Measurements from ENCODE around the gene DLGAP1.

Gene DLGAP1

DNA sequence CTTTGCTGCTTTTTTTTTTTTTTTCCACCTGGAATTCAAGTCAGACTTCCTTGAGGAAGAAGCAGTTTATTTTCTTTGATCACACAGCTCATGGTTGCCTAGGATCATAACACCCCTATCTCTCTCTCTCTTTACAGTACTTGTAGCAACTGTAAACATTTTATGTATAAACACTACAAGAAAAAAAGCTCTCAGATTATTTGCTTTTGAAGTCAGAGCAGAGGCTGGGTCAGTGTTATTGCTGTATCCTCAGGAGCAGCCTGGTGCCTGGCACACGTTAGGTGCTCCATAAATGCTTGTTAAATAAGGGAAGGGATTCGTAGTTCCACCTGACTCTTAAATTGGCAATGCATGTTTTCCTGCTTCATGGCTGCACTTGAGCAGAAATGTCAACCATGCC, 783.9 kb downstream of the DLGAP1 start:
- TF ChIP-seq, protein P1, sequence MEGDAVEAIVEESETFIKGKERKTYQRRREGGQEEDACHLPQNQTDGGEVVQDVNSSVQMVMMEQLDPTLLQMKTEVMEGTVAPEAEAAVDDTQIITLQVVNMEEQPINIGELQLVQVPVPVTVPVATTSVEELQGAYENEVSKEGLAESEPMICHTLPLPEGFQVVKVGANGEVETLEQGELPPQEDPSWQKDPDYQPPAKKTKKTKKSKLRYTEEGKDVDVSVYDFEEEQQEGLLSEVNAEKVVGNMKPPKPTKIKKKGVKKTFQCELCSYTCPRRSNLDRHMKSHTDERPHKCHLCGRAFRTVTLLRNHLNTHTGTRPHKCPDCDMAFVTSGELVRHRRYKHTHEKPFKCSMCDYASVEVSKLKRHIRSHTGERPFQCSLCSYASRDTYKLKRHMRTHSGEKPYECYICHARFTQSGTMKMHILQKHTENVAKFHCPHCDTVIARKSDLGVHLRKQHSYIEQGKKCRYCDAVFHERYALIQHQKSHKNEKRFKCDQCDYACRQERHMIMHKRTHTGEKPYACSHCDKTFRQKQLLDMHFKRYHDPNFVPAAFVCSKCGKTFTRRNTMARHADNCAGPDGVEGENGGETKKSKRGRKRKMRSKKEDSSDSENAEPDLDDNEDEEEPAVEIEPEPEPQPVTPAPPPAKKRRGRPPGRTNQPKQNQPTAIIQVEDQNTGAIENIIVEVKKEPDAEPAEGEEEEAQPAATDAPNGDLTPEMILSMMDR (IDR thresholded peaks at IDR 0.05; ENCODE audit: extremely low read depth, insufficient read depth, missing control alignments) = no peak
- no peak for DNase-seq (ENCODE audit: low spot score)
- in situ Hi-C loops (cut with MboI; ENCODE audit: low pct_unique_long_range_greater_than_20kb, low sequenced_read_pairs, unreplicated experiment) = no loop called here

DNA sequence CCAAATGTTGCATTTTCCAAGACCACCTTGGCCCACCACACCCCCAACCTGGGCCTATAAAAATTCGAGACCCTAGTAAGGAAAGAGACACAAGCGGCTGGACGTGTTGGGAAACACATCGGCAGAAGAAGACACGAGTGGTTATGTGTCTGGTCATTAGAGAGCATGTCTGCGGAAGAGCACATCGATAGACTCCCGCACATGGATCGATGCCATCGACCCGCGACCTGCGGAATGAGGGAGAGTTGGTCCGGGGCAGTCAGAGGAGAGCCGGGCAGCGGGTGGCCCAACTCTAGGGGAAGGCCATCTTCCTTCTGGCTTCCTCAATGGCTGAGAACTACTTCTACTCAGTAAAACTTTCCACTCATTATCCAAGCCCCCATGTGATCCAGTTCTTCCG, 785.7 kb downstream of the DLGAP1 start:
- in situ Hi-C loops (cut with MboI; ENCODE audit: low pct_unique_long_range_greater_than_20kb, low sequenced_read_pairs, unreplicated experiment) = loop anchor here (5.0 to 10.0 kb wide), 2 partner anchors 75 to 387 kb away; no protein-coding TSS in a partner anchor
- TF ChIP-seq, protein P1 (IDR thresholded peaks at IDR 0.05; ENCODE audit: extremely low read depth, insufficient read depth, missing control alignments) = no peak
- no peak for DNase-seq (ENCODE audit: low spot score)

DNA sequence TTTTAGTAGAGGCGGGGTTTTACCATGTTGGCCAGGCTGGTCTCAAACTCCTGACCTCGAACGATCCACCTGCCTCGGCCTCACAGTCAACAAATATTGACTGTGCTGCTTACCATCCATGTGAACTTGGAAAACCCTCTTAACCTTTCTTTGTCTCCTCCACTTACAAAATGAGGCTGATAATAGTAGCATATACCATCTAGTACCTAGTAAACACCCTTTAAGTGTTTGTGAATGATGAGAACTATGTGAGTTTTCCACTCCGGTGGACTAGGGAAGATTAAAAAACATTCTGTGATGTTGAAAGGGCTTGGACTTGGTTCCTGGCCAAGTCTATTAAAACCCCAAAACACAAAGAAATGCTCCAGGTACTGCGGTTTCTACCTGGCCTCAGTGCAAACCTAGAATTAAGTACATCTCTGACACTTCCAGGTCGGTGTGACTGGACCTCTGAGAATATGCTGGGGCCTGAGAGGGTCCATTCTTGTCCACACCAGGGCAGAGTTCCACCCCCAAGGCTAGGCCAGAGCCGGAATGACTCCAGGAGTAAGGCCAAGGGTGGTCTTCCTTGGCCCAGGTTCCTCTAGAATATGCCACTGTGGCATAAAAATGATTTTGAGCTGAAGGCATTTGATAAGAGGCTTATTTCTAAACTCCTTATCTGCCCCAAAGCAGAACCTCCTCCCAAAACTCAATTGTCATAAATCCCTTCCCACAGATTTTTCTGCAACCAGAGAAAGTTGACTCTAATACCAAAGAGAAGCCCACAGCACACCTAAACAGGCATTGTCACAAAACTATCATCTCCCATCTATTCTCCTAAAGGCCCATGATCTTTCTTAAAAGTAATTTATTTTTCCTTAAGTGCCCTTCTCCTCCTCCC, 787.6 kb downstream of the DLGAP1 start:
- in situ Hi-C loops (cut with MboI; ENCODE audit: low pct_unique_long_range_greater_than_20kb, low sequenced_read_pairs, unreplicated experiment) = loop anchor here (5.0 to 10.0 kb wide), 2 partner anchors 73 to 385 kb away; no protein-coding TSS in a partner anchor
- TF ChIP-seq, protein P1 (IDR thresholded peaks at IDR 0.05; ENCODE audit: extremely low read depth, insufficient read depth, missing control alignments) = no peak
- DNase-seq (ENCODE audit: low spot score) = no peak

DNA sequence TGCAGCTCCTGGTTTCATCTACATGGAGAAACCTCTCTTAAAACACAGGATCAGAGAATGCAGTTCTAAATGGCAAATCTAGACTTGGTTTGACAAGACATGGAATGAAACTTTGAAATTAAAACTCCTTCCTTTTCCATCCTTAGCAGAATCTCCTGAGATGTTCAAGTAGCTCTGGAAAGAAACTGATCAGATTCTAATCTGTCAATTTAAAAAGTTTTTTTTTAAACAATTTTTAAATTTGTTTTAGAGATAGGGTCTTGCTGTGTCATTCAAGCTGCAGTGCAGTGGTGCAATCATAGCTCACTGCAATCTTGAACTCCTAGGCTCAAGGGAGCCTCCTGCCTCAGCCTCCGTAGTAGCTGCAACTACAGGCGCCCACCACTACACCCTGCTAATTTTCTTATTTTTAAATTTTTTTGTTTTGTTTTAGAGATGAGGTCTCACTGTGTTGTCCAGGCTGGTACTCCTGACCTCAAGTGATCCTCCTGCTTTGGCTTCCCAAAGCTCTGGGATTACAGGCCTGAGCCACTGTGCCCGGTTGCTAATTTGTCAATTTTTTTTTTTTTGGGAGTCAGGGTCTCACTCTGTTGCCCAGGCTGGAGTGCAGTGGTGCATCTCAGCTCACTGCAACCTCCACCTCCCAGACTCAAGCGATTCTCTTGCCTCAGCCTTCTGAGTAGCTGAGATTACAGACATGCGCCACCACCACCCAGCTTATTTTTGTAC, 788.4 kb downstream of the DLGAP1 start:
- in situ Hi-C loops (cut with MboI; ENCODE audit: low pct_unique_long_range_greater_than_20kb, low sequenced_read_pairs, unreplicated experiment) = loop anchor here (5.0 to 10.0 kb wide), 2 partner anchors 72 to 384 kb away; no protein-coding TSS in a partner anchor
- TF ChIP-seq, protein P1 (IDR thresholded peaks at IDR 0.05; ENCODE audit: extremely low read depth, insufficient read depth, missing control alignments) = no peak
- DNase-seq (ENCODE audit: low spot score) = no peak

DNA sequence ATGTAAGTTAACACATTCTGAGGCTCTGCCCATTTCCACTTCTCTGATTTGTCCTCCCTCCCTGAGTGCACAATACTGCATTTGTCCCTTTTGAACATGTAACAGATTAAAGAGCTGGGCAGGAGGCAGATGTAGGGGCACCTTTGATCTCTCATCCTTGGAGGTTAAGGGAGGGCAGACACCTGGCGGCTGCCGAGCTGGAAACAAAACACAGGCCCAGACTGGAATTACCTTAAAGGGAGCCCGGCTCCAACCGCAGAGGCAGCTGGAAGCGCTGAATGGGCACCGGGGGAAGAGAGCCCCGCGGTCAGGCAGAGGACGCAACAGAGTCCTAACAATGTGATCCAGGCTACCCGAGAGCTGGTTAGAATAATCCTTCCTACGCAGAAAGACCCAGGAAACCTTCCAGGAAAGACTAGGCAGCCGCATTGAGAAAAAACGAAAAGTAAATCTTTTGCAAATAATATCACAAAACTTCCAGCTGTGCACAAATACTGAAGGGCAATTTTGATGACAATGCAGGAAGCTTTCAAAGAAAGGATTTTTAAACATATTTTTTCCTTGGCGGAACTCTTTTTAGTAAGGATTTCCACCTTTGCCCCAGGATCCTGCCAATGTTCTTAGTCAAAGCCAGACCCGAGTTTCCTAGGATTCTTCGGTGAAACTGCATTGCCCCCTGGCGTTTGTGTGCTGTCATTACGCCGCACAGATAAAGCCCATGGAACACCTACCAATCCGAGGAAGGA, 789.2 kb downstream of the DLGAP1 start:
- in situ Hi-C loops (cut with MboI; ENCODE audit: low pct_unique_long_range_greater_than_20kb, low sequenced_read_pairs, unreplicated experiment) = loop anchor here (5.0 to 10.0 kb wide), 2 partner anchors 71 to 384 kb away; no protein-coding TSS in a partner anchor
- peak; percentile 72 for DNase-seq (ENCODE audit: low spot score)
- TF ChIP-seq, protein P1 (IDR thresholded peaks at IDR 0.05; ENCODE audit: extremely low read depth, insufficient read depth, missing control alignments) = peak; percentile 84

DNA sequence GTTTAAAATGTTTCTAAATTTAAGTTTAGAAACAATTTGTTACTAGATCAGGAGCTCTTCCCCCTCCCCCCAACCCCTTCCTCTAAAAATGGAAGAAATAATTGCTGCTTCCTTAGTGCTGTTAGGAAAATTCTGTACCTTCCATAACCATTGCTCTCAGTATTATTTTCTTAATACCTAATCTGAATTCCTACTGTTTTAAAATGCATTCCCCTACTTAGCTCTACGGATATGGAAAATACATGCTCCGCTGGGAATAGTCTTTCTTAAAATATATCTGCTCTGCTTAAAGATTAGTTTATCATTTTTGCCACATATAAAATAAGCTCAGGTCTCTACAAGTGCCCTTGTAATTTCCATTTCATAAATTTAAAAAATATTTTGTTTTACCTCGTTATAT, 789.9 kb downstream of the DLGAP1 start:
- in situ Hi-C loops (cut with MboI; ENCODE audit: low pct_unique_long_range_greater_than_20kb, low sequenced_read_pairs, unreplicated experiment) = loop anchor here (5.0 to 10.0 kb wide), 2 partner anchors 70 to 383 kb away; no protein-coding TSS in a partner anchor
- TF ChIP-seq, protein P1 (IDR thresholded peaks at IDR 0.05; ENCODE audit: extremely low read depth, insufficient read depth, missing control alignments) = no peak
- no peak for DNase-seq (ENCODE audit: low spot score)

Measured in GM13977 (cell line).